ENCODE measurements around the gene CPXM1.

The CPXM1 gene

DNA sequence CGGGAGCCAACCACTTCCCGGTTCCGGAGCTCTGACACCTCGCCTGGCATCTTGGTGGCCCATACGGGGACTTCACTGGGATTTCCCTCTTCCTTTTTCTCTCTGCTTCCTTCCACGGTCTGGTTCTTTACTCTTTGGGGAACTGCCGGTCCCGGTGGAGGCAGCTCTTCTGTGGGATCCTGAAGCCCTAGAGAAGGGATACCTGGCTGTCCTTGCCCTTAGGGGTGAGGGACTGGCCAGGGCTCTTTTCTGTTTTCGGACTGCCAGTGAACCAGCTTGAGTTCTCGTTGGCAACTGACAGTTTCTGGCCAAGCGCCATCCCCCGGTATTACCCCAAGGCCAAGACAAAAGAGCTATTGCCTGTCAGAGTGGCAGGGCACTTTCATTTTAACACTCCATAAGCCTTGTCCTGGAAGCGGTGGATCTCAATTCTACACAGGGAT is 880 bp upstream of the CPXM1 start:
- DNase-seq (ENCODE audit: extremely low spot score), result no peak
- ChIA-PET POLR2A (no interaction called here), CTCF (interaction anchor here (1.0 kb wide), 2 partner anchors 9 to 10 kb away, joined by 3 read pairs; no protein-coding TSS in a partner anchor)
- TF ChIP-seq, protein P1, sequence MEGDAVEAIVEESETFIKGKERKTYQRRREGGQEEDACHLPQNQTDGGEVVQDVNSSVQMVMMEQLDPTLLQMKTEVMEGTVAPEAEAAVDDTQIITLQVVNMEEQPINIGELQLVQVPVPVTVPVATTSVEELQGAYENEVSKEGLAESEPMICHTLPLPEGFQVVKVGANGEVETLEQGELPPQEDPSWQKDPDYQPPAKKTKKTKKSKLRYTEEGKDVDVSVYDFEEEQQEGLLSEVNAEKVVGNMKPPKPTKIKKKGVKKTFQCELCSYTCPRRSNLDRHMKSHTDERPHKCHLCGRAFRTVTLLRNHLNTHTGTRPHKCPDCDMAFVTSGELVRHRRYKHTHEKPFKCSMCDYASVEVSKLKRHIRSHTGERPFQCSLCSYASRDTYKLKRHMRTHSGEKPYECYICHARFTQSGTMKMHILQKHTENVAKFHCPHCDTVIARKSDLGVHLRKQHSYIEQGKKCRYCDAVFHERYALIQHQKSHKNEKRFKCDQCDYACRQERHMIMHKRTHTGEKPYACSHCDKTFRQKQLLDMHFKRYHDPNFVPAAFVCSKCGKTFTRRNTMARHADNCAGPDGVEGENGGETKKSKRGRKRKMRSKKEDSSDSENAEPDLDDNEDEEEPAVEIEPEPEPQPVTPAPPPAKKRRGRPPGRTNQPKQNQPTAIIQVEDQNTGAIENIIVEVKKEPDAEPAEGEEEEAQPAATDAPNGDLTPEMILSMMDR (IDR thresholded peaks at IDR 0.05; ENCODE audit: control extremely low read depth, extremely low read depth, low read depth, missing control alignments), result no peak

DNA sequence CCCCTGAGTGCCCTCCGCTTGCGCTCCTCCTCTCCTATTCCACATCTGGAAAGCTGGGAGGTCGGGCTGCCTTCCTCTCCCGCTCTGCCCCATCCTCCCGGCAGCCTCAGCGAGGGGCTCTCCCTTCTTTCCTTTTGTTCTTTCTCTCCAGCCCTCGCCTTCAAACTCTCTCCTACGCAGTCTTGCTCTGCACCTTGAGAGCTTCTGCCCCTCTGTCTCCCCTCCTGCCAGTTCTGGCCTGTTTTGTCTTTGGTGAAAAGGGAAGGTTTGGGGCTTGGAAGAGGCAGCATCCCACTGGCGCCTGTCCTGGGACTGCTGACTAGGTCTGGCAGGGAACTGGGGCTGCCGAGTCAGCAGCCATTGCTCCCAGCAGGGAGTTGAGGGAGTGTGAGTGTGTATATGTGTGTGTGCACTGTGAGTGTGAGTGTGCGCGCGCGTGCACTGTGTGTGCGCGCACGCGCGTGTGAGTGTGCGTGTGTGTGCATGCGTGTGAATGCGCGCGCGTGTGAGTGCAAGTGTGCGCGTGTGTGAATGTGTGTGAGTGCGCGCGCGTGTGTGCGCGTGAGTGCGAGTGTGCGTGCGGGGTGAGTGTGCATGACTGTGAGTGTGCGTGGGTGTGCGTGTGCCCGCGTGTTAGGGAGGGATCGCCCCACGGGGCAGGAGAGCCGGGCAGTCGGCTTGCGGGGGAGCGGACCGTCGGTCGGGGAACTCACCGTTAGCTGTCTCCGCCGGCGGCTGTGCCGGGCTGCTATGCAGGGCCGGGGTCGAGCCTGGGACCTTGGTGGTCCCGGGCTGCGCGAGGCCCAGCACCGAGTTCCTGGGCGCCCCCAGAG is 523 bp downstream of the CPXM1 start:
- ChIA-PET CTCF (no interaction called here), POLR2A (no interaction called here)
- DNase-seq (ENCODE audit: extremely low spot score), result peak; percentile 51
- TF ChIP-seq, protein P1 (IDR thresholded peaks at IDR 0.05; ENCODE audit: control extremely low read depth, extremely low read depth, low read depth, missing control alignments), result no peak

DNA sequence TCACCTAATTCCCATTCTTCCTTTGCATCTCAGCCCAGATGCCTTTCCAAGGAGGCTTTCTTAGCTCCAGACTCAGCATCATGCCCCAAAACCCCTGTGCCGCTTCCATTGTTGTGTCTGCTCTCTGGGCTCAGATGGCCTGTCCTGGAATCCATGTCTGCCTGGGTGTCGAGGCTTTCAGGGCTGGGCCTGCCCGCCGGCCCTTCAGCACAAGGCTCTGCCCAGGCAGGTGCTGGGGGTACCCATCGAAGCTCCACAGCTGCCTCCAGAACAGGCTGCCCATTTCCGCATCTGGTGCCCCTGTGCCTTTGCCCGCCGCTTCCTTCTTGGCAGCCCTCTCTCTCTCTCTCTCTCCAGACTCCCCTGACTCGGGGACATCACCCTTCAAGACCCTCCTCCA is 1.2 kb downstream of the CPXM1 start:
- DNase-seq (ENCODE audit: extremely low spot score), result peak; percentile 36
- CTCF ChIA-PET, result no interaction called here
- POLR2A ChIA-PET, result no interaction called here
- TF ChIP-seq, protein P1 (IDR thresholded peaks at IDR 0.05; ENCODE audit: control extremely low read depth, extremely low read depth, low read depth, missing control alignments), result no peak

- POLR2A ChIA-PET, result no interaction called here
- TF ChIP-seq, protein P1 (IDR thresholded peaks at IDR 0.05; ENCODE audit: control extremely low read depth, extremely low read depth, low read depth, missing control alignments), result no peak
- CTCF ChIA-PET, result no interaction called here
- no peak for DNase-seq (ENCODE audit: extremely low spot score)
These were observed 1.6 kb downstream of the CPXM1 start for GRCh38 chr20:2798814-2799213.

- ChIA-PET CTCF (no interaction called here), POLR2A (no interaction called here)
- TF ChIP-seq, protein P1 (IDR thresholded peaks at IDR 0.05; ENCODE audit: control extremely low read depth, extremely low read depth, low read depth, missing control alignments), result no peak
- peak; percentile 19 for DNase-seq (ENCODE audit: extremely low spot score)
These were observed 2.2 kb downstream of the CPXM1 start for GRCh38 chr20:2798095-2798805.

DNA sequence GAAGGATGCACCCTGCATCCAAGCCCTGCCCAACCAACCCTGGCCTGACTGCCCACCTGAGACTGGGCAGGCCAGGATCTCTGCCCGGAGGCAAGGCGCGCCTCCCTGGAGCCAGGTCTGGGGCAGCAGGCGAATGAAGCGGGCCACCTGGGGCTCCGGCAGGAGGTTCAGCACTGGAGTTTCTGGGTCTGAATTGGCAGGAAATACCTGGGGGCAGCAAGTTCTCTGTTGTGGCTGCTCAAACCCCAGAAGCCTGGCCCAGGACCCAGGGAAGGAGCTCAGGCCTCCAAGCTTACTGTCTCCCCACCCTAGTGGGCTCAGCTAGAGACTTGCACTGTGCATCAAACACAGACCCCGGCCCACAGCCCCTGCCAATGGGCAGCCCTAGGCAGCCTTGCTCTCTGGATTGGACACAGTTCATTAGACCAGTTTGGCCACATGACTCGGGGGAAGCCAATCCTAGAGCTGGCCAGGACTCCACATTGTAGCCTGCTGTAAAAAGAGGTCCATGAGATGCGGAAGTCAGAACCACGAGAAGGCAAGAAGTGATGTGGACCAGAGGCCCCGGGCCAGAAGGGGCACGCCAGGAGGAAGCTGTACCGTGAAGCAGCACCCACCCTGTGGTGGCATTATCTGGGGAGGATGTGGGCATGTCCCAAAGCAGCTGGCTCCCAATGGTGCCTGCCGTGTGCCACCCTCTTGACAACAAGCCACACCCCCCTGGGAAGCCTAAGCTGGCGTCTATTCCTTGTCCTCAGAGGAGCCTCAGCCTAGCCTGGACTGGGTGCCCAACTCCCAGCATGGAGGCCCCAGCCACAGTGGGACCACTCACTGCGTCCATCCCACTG is 3.1 kb downstream of the CPXM1 start:
- TF ChIP-seq, protein P1 (IDR thresholded peaks at IDR 0.05; ENCODE audit: control extremely low read depth, extremely low read depth, low read depth, missing control alignments), result no peak
- DNase-seq (ENCODE audit: extremely low spot score), result peak; percentile 16
- ChIA-PET CTCF (no interaction called here), POLR2A (no interaction called here)
